B cell (primary cell): ENCODE results near the gene GRID1. TPM values are rescaled to one million over a fixed set of nuclear protein-coding genes. Genes with fewer than 3 reads are reported as not detected.

Experiments
- ATAC-seq: fragments of 200-7000 bp; cut with Tn5 transposase; one replicate; pipeline ENCODE4 v1.10.0; 2021; ENCODE audit warnings: low read depth, mild to moderate bottlenecking, moderate number of reproducible peaks, moderate library complexity
- CTCF ChIA-PET: fragments of 350-600 bp; sonication (Branson Sonifier 250); formaldehyde crosslinking; loops from one replicate; lab custom pipeline; 2021; ENCODE audit warnings: antibody characterized with exemption, inconsistent platforms; lab: Charles Lee
- POLR2A ChIA-PET: fragments of 350-600 bp; sonication (Branson Sonifier 250); formaldehyde crosslinking; loops from one replicate; lab custom pipeline; 2021; ENCODE audit warnings: antibody characterized with exemption; lab: Charles Lee
- DNase-seq: peaks from one replicate; pipeline ENCODE4 v3.0.0; 2013
- H2AFZ ChIP-seq: 2 replicates; pipeline ENCODE4 v1.6.1; 2012; ENCODE audit warnings: mild to moderate bottlenecking, low read depth, low read length; ENCODE audit not compliant: insufficient read depth, poor library complexity, severe bottlenecking
- H3K27ac ChIP-seq, 2 donors: 1 replicate in 1 of 2; 2 replicates in 1 of 2; pipeline ENCODE4 v1.5.1; 2012 to 2013; ENCODE audit warnings: low read length in 2 of 2, mild to moderate bottlenecking in 2 of 2, moderate library complexity in 1 of 2
- H3K27me3 ChIP-seq, 4 experiments: fragments of 200-600 bp in 1 of 4; sonication (generic) in 1 of 4; replicated peaks in 1 of 4; 1 replicate in 2 of 4; 2 replicates in 2 of 4; pipeline versions ENCODE4 v1.6.1 to v1.7.0; 2013 to 2016; ENCODE audit warnings: low read length in 3 of 4, mild to moderate bottlenecking in 2 of 4, mixed read lengths in 1 of 4, moderate library complexity in 1 of 4; ENCODE audit not compliant: insufficient read depth in 4 of 4, control insufficient read depth in 3 of 4; ENCODE audit errors: control extremely low read depth in 1 of 4
- H3K36me3 ChIP-seq, 2 experiments: replicated peaks in 1 of 2; 1 replicate in 1 of 2; 2 replicates in 1 of 2; pipeline versions ENCODE4 v1.6.1 to v1.7.1; 2013; ENCODE audit warnings: low read length in 1 of 2; ENCODE audit not compliant: insufficient read depth in 2 of 2, control insufficient read depth in 1 of 2; ENCODE audit errors: control extremely low read depth in 1 of 2, extremely low read depth in 1 of 2
- H3K4me1 ChIP-seq, 2 donors: fragments of 200-600 bp in 1 of 2; sonication (generic) in 1 of 2; 1 replicate in 1 of 2; 2 replicates in 1 of 2; pipeline versions ENCODE4 v1.5.1 to v1.6.1; 2013 to 2017; ENCODE audit warnings: low read length in 2 of 2; ENCODE audit not compliant: control insufficient read depth in 2 of 2, insufficient read depth in 2 of 2
- H3K4me2 ChIP-seq: replicated peaks from 2 replicates; pipeline ENCODE3; 2012; ENCODE audit warnings: mild to moderate bottlenecking, low read depth, low read length; ENCODE audit not compliant: poor library complexity, severe bottlenecking
- H3K4me3 ChIP-seq, 5 experiments: fragments of 200-600 bp in 1 of 5; sonication (generic) in 1 of 5; 1 replicate in 3 of 5; 2 replicates in 2 of 5; pipeline versions ENCODE4 v1.5.1 to v1.7.0; 2011 to 2016; ENCODE audit warnings: low read length in 4 of 5, mild to moderate bottlenecking in 4 of 5, low read depth in 2 of 5, control low read depth in 1 of 5, moderate library complexity in 1 of 5; ENCODE audit not compliant: insufficient read depth in 1 of 5; ENCODE audit errors: control extremely low read depth in 1 of 5, extremely low read depth in 1 of 5
- H3K79me2 ChIP-seq: fragments of 200-600 bp; sonication (generic); one replicate; pipeline ENCODE4 v1.6.0; 2016; ENCODE audit warnings: low read length; ENCODE audit not compliant: control insufficient read depth, insufficient read depth
- H3K9ac ChIP-seq: fragments of 200-600 bp; sonication (generic); 2 replicates; pipeline ENCODE4 v1.6.1; 2017; ENCODE audit warnings: mild to moderate bottlenecking, low read length, moderate library complexity
- H3K9me3 ChIP-seq, 3 donors: one replicate each; pipeline versions ENCODE4 v1.6.1 to v1.7.1; 2013; ENCODE audit warnings: low read length in 2 of 3; ENCODE audit not compliant: control insufficient read depth in 2 of 3, insufficient read depth in 1 of 3; ENCODE audit errors: control extremely low read depth in 1 of 3
- H4K20me1 ChIP-seq: 2 replicates; pipeline ENCODE4 v1.6.0; 2012; ENCODE audit warnings: mild to moderate bottlenecking, low read length; ENCODE audit not compliant: insufficient read depth, control insufficient read depth, poor library complexity, severe bottlenecking
- H3K27ac Mint-ChIP-seq: one replicate; pipeline ENCODE4 v1.8.0; 2021; ENCODE audit warnings: mixed read lengths
- H3K27me3 Mint-ChIP-seq: one replicate; pipeline ENCODE4 v1.8.0; 2021; ENCODE audit warnings: mixed read lengths
- H3K4me1 Mint-ChIP-seq: one replicate; pipeline ENCODE4 v1.8.0; 2021; ENCODE audit warnings: mixed read lengths
- H3K4me3 Mint-ChIP-seq: one replicate; pipeline ENCODE4 v1.8.0; 2021; ENCODE audit warnings: mixed read lengths
- H3K9me3 Mint-ChIP-seq: one replicate; pipeline ENCODE4 v1.8.0; 2022; ENCODE audit warnings: mixed read lengths; ENCODE audit not compliant: insufficient read depth
- EZH2 ChIP-seq: IDR thresholded peaks from 2 replicates; pipeline ENCODE4 v1.6.1; 2012; ENCODE audit warnings: borderline replicate concordance, low read depth, mild to moderate bottlenecking, moderate library complexity, low read length; ENCODE audit not compliant: insufficient read depth, poor library complexity, severe bottlenecking
- WGBS: methylation state at CpG from one replicate; pipeline ENCODE4 v1.1.5; 2013; ENCODE audit warnings: missing lambda C conversion rate; ENCODE audit not compliant: insufficient coverage; 5-methylcytosine and 5-hydroxymethylcytosine counted together
- intact Hi-C: fragments of 100-400 bp; cut with micrococcal nuclease; formaldehyde crosslinking; loops from one replicate; pipeline ENCODE4 v1.10.0; 2022
- polyA plus RNA-seq: library from polyadenylated mRNA; depleted of rRNA; stranded (reverse); fragments of >200 nt; gene quantifications from 2 replicates; pipeline ENCODE4 v1.2.3, GENCODE V29; 2012
- total RNA-seq, 2 donors: library from RNA; stranded (reverse); fragments of 120-200 nt in 1 of 2; gene quantifications; 1 replicate in 1 of 2; 2 replicates in 1 of 2; pipeline versions ENCODE4 v1.2.3 to v1.2.4, GENCODE V29; 2013 to 2022
- TF ChIP-seq, protein P1 (sequence below): fragments of 200-600 bp; IDR thresholded peaks from one replicate; pipeline ENCODE4 v1.8.0; 2022; ENCODE audit warnings: antibody characterized with exemption, mild to moderate bottlenecking

Gene GRID1
- total and polyA plus RNA-seq, 2 donors (not counting 1 experiment from before 2014, with no cell fraction given), result not detected

GRCh38 chr10:85900061-85900460 lies 466.5 kb downstream of the GRID1 start:
- no peak for DNase-seq
- H3K27me3 ChIP-seq, result peaks cover 0 to 2% (median 0%) of the 10 kb centered on the region in 4 experiments
- no peaks in the 10 kb centered on the region for H3K4me1 Mint-ChIP-seq
- H4K20me1 ChIP-seq, result no peaks in the 10 kb centered on the region
- intact Hi-C loops, result no loop called here
- POLR2A ChIA-PET, result no interaction called here
- no peak overlapping the region for H3K27ac ChIP-seq
- H3K9ac ChIP-seq, result no peak overlapping the region
- no peaks in the 10 kb centered on the region for H3K79me2 ChIP-seq
- ATAC-seq, result no peak
- no peak overlapping the region for H3K4me3 Mint-ChIP-seq
- no peak for TF ChIP-seq EZH2
- TF ChIP-seq, protein P1, sequence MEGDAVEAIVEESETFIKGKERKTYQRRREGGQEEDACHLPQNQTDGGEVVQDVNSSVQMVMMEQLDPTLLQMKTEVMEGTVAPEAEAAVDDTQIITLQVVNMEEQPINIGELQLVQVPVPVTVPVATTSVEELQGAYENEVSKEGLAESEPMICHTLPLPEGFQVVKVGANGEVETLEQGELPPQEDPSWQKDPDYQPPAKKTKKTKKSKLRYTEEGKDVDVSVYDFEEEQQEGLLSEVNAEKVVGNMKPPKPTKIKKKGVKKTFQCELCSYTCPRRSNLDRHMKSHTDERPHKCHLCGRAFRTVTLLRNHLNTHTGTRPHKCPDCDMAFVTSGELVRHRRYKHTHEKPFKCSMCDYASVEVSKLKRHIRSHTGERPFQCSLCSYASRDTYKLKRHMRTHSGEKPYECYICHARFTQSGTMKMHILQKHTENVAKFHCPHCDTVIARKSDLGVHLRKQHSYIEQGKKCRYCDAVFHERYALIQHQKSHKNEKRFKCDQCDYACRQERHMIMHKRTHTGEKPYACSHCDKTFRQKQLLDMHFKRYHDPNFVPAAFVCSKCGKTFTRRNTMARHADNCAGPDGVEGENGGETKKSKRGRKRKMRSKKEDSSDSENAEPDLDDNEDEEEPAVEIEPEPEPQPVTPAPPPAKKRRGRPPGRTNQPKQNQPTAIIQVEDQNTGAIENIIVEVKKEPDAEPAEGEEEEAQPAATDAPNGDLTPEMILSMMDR, result no peak
- WGBS, result 92% methylated on average over 5 of the region's 6 CpGs
- H3K4me1 ChIP-seq, result no peaks in the 10 kb centered on the region
- H3K27me3 Mint-ChIP-seq, result peaks cover 26% of the 10 kb centered on the region
- no peaks in the 10 kb centered on the region for H3K36me3 ChIP-seq
- no peak overlapping the region for H3K4me2 ChIP-seq
- H3K9me3 Mint-ChIP-seq, result no peaks in the 10 kb centered on the region
- H3K27ac Mint-ChIP-seq, result no peak overlapping the region
- H3K4me3 ChIP-seq, result no peak overlapping the region
- no peaks in the 10 kb centered on the region for H3K9me3 ChIP-seq
- H2AFZ ChIP-seq, result no peak overlapping the region
- CTCF ChIA-PET, result no interaction called here

- CTCF ChIA-PET, result no interaction called here
- TF ChIP-seq, protein P1, result no peak
- TF ChIP-seq EZH2, result no peak
- Histone ChIP-seq H2AFZ (no peak overlapping the region), H3K36me3 (no peaks in the 10 kb centered on the region), H3K4me1 (no peaks in the 10 kb centered on the region), H3K79me2 (no peaks in the 10 kb centered on the region), H3K27ac (no peak overlapping the region), H3K4me3 (no peak overlapping the region), H3K9me3 (no peaks in the 10 kb centered on the region), H3K4me2 (no peak overlapping the region), H3K9ac (no peak overlapping the region), H4K20me1 (no peaks in the 10 kb centered on the region), H3K27me3 (peaks cover 0 to 11% (median 2%) of the 10 kb centered on the region in 4 experiments)
- H3K27ac Mint-ChIP-seq, result no peak overlapping the region
- H3K9me3 Mint-ChIP-seq, result no peaks in the 10 kb centered on the region
- H3K4me3 Mint-ChIP-seq, result no peak overlapping the region
- ATAC-seq (no peak), DNase-seq (no peak)
- POLR2A ChIA-PET, result no interaction called here
- peaks cover 52% of the 10 kb centered on the region for H3K27me3 Mint-ChIP-seq
- no peaks in the 10 kb centered on the region for H3K4me1 Mint-ChIP-seq
- intact Hi-C loops, result no loop called here
These were observed 475.1 kb downstream of the GRID1 start for GRCh38 chr10:85891472-85891871.
